ENCODE data around the gene SMIM27. TPM values are rescaled to one million over a fixed set of nuclear protein-coding genes. Genes with fewer than 3 reads are reported as not detected.
"Not testable (repeated sequence)": the region's sequence is repeated elsewhere in the genome, so short reads cannot be mapped to it uniquely, and the experiment has no call there.

The SMIM27 gene
- total RNA-seq, 1 donor from 2014 or later: 12.3 TPM

GRCh38 chr9:32589083-32589723, 37.1 kb downstream of the SMIM27 start:
- no peaks in the 10 kb centered on the region for H3K9me3 ChIP-seq
- no peaks in the 10 kb centered on the region for H3K36me3 ChIP-seq
- intact Hi-C loops (cut with DNase I): no loop called here
- peaks cover 5% of the 10 kb centered on the region for H3K27me3 ChIP-seq (ENCODE audit: low read depth)
- TF ChIP-seq, protein P1, sequence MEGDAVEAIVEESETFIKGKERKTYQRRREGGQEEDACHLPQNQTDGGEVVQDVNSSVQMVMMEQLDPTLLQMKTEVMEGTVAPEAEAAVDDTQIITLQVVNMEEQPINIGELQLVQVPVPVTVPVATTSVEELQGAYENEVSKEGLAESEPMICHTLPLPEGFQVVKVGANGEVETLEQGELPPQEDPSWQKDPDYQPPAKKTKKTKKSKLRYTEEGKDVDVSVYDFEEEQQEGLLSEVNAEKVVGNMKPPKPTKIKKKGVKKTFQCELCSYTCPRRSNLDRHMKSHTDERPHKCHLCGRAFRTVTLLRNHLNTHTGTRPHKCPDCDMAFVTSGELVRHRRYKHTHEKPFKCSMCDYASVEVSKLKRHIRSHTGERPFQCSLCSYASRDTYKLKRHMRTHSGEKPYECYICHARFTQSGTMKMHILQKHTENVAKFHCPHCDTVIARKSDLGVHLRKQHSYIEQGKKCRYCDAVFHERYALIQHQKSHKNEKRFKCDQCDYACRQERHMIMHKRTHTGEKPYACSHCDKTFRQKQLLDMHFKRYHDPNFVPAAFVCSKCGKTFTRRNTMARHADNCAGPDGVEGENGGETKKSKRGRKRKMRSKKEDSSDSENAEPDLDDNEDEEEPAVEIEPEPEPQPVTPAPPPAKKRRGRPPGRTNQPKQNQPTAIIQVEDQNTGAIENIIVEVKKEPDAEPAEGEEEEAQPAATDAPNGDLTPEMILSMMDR (IDR thresholded peaks at IDR 0.05): peak; percentile 40
- H3K4me3 ChIP-seq: no peak overlapping the region
- no peak overlapping the region for H3K27ac ChIP-seq
- peak in 1 of 2 donors; percentile 56 for ATAC-seq
- no peaks in the 10 kb centered on the region for H3K4me1 ChIP-seq
- DNase-seq: no peak

- TF ChIP-seq, protein P1 (IDR thresholded peaks at IDR 0.05): no peak
- H3K27me3 ChIP-seq (ENCODE audit: low read depth): no peaks in the 10 kb centered on the region
- no peak for ATAC-seq
Measured at GRCh38 chr9:32590476-32590875, 38.3 kb downstream of the SMIM27 start.

GRCh38 chr9:32590898-32591297, 38.8 kb downstream of the SMIM27 start:
- Histone ChIP-seq H3K27ac (no peak overlapping the region), H3K27me3 (ENCODE audit: low read depth) (no peaks in the 10 kb centered on the region), H3K4me1 (no peaks in the 10 kb centered on the region), H3K4me3 (no peak overlapping the region), H3K36me3 (no peaks in the 10 kb centered on the region), H3K9me3 (no peaks in the 10 kb centered on the region)
- DNase-seq (no peak), ATAC-seq (no peak)
- intact Hi-C loops (cut with DNase I): loop anchor here (10.0 kb wide), 1 partner anchor 374 kb away; no protein-coding TSS in a partner anchor
- TF ChIP-seq, protein P1 (IDR thresholded peaks at IDR 0.05): no peak

More at GRCh38 chr9:32590476-32590875, 38.3 kb downstream of the SMIM27 start:
- no peak for DNase-seq
- intact Hi-C loops (cut with DNase I): loop anchor here (10.0 kb wide), 1 partner anchor 374 kb away; no protein-coding TSS in a partner anchor
- H3K4me3 ChIP-seq: no peak overlapping the region
- no peaks in the 10 kb centered on the region for H3K9me3 ChIP-seq
- H3K27ac ChIP-seq: no peak overlapping the region
- no peaks in the 10 kb centered on the region for H3K4me1 ChIP-seq
- H3K36me3 ChIP-seq: no peaks in the 10 kb centered on the region

GRCh38 chr9:32596096-32596865, 44.2 kb downstream of the SMIM27 start:
- TF ChIP-seq, protein P1 (IDR thresholded peaks at IDR 0.05): no peak
- Histone ChIP-seq H3K9me3 (no peaks in the 10 kb centered on the region), H3K4me3 (no peak overlapping the region), H3K27me3 (ENCODE audit: low read depth) (no peaks in the 10 kb centered on the region), H3K4me1 (no peaks in the 10 kb centered on the region), H3K36me3 (no peaks in the 10 kb centered on the region), H3K27ac (no peak overlapping the region)
- intact Hi-C loops (cut with DNase I): loop anchor here (10.0 kb wide), 1 partner anchor 369 kb away; no protein-coding TSS in a partner anchor
- peak; percentile 62 to 70 for ATAC-seq
- no peak for DNase-seq

GRCh38 chr9:32596936-32597335, 44.8 kb downstream of the SMIM27 start:
- TF ChIP-seq, protein P1 (IDR thresholded peaks at IDR 0.05): no peak
- peak; percentile 45 to 65 for ATAC-seq
- intact Hi-C loops (cut with DNase I): loop anchor here (10.0 kb wide), 1 partner anchor 368 kb away; no protein-coding TSS in a partner anchor

GRCh38 chr9:32599021-32599420, 46.9 kb downstream of the SMIM27 start:
- H3K9me3 ChIP-seq; H3K4me1 ChIP-seq; H3K27me3 ChIP-seq (ENCODE audit: low read depth); H3K4me3 ChIP-seq; ATAC-seq; H3K36me3 ChIP-seq; H3K27ac ChIP-seq; DNase-seq: not testable (repeated sequence)
- intact Hi-C loops (cut with DNase I): loop anchor here (10.0 kb wide), 1 partner anchor 366 kb away; no protein-coding TSS in a partner anchor

More at GRCh38 chr9:32596936-32597335, 44.8 kb downstream of the SMIM27 start:
- Histone ChIP-seq H3K4me3 (no peak overlapping the region), H3K27me3 (ENCODE audit: low read depth) (no peaks in the 10 kb centered on the region), H3K9me3 (no peaks in the 10 kb centered on the region), H3K27ac (no peak overlapping the region), H3K36me3 (no peaks in the 10 kb centered on the region), H3K4me1 (no peaks in the 10 kb centered on the region)
- no peak for DNase-seq
